SU-DHL-6 (cell line): ENCODE measurements around the gene METAP1.
"Not testable (repeated sequence)": the region's sequence is repeated elsewhere in the genome, so short reads cannot be mapped to it uniquely, and the experiment has no call there.

Experiments
- H2AFZ ChIP-seq: fragments of 200-600 bp; sonication (generic); 2 replicates; pipeline ENCODE4 v1.6.1; 2014; ENCODE audit warnings: low read depth, mild to moderate bottlenecking, moderate library complexity, mixed read lengths, antibody characterized with exemption, low read length; ENCODE audit not compliant: severe bottlenecking
- H3F3A ChIP-seq: fragments of 200-600 bp; shearing (Covaris generic); 2 replicates; pipeline ENCODE4 v1.6.0; 2016; ENCODE audit warnings: antibody characterized with exemption, mild to moderate bottlenecking; ENCODE audit not compliant: insufficient read depth
- H3K27ac ChIP-seq: fragments of 200-600 bp; sonication (generic); 2 replicates; pipeline ENCODE4 v1.5.1; 2016; ENCODE audit warnings: low read depth, mild to moderate bottlenecking, low read length, moderate library complexity, mixed read lengths
- H3K27me3 ChIP-seq: fragments of 200-600 bp; sonication (generic), shearing (Covaris generic); 2 replicates; pipeline ENCODE4 v1.6.0; 2014; ENCODE audit warnings: mild to moderate bottlenecking, low read length
- H3K36me3 ChIP-seq: fragments of 200-600 bp; sonication (generic); 2 replicates; pipeline ENCODE4 v1.6.1; 2014; ENCODE audit warnings: mild to moderate bottlenecking, low read length, mixed read lengths
- H3K4me2 ChIP-seq: fragments of 300-600, 200-600 bp; shearing (Covaris generic), sonication (generic); 2 replicates; pipeline ENCODE4 v1.6.0; 2014; ENCODE audit warnings: low read length, low read depth, mild to moderate bottlenecking; ENCODE audit not compliant: poor library complexity, severe bottlenecking
- H3K4me3 ChIP-seq: fragments of 200-600 bp; sonication (generic); 2 replicates; pipeline ENCODE4 v1.5.1; 2014; ENCODE audit warnings: antibody characterized with exemption, low read length, mild to moderate bottlenecking, mixed read lengths; ENCODE audit not compliant: insufficient read depth, poor library complexity, severe bottlenecking
- H3K79me2 ChIP-seq: fragments of 200-600 bp; sonication (generic); 2 replicates; pipeline ENCODE4 v1.6.1; 2014; ENCODE audit warnings: mild to moderate bottlenecking, low read length, moderate library complexity; ENCODE audit not compliant: insufficient read depth
- H3K9ac ChIP-seq: fragments of 200-600 bp; sonication (generic); 2 replicates; pipeline ENCODE4 v1.7.0; 2014; ENCODE audit warnings: mild to moderate bottlenecking, low read length
- H3K9me2 ChIP-seq: fragments of 200-600 bp; sonication (generic); replicated peaks from 2 replicates; pipeline ENCODE4 v1.6.1; 2014; ENCODE audit warnings: low read length; ENCODE audit not compliant: insufficient read depth
- H3K9me3 ChIP-seq: fragments of 200-600 bp; sonication (generic); 2 replicates; pipeline ENCODE4 v1.6.1; 2014; ENCODE audit warnings: low read length, mixed read lengths; ENCODE audit not compliant: insufficient read depth
- H4K20me1 ChIP-seq: fragments of 200-600 bp; sonication (generic); 2 replicates; pipeline ENCODE4 v1.6.1; 2014; ENCODE audit warnings: low read depth, mild to moderate bottlenecking, antibody characterized with exemption, low read length, moderate library complexity, mixed read lengths
- EZH2phosphoT487 ChIP-seq: fragments of 200-600 bp; sonication (generic), shearing (Covaris generic); conservative IDR thresholded peaks from 2 replicates; pipeline ENCODE4 v1.6.1; 2018; ENCODE audit warnings: mild to moderate bottlenecking, antibody characterized with exemption, low read length, moderate library complexity, mixed read lengths
- TF ChIP-seq, protein P1 (sequence below): fragments of 200-600 bp; sonication (generic); IDR thresholded peaks from one replicate; pipeline ENCODE4 v1.5.1; 2017; ENCODE audit warnings: antibody characterized with exemption, mild to moderate bottlenecking, low read length, moderate library complexity; ENCODE audit not compliant: insufficient read depth, poor library complexity, severe bottlenecking

The METAP1 gene

DNA sequence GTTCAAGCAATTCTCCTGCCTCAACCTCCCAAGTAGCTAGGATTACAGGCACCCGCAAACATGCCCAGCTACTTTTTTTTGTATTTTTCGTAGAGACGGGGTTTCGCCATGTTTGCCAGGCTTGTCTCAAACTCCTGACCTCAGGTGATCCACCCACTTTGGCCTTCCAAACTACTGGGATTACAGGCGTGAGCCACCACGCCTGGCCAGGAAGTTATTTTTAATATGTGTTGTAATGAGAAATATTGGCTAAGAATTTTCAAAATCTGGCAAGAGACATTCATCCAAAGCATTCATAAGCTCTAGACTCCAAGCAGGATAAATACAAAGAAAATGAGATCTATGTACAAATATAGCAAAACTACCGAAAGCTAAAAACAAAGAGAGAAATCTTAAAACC is 18.0 kb upstream of the METAP1 start:
- Histone ChIP-seq H3K36me3 (no peaks in the 10 kb centered on the region), H3K79me2 (no peaks in the 10 kb centered on the region), H3K9me3 (no peaks in the 10 kb centered on the region), H3F3A (no peaks in the 10 kb centered on the region), H3K27me3 (no peaks in the 10 kb centered on the region), H2AFZ (no peak overlapping the region), H3K4me3 (no peak overlapping the region), H4K20me1 (no peaks in the 10 kb centered on the region), H3K9ac (no peak overlapping the region), H3K4me2 (no peak overlapping the region), H3K27ac (no peak overlapping the region), H3K9me2 (no peaks in the 10 kb centered on the region)
- TF ChIP-seq, protein P1, sequence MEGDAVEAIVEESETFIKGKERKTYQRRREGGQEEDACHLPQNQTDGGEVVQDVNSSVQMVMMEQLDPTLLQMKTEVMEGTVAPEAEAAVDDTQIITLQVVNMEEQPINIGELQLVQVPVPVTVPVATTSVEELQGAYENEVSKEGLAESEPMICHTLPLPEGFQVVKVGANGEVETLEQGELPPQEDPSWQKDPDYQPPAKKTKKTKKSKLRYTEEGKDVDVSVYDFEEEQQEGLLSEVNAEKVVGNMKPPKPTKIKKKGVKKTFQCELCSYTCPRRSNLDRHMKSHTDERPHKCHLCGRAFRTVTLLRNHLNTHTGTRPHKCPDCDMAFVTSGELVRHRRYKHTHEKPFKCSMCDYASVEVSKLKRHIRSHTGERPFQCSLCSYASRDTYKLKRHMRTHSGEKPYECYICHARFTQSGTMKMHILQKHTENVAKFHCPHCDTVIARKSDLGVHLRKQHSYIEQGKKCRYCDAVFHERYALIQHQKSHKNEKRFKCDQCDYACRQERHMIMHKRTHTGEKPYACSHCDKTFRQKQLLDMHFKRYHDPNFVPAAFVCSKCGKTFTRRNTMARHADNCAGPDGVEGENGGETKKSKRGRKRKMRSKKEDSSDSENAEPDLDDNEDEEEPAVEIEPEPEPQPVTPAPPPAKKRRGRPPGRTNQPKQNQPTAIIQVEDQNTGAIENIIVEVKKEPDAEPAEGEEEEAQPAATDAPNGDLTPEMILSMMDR = no peak
- no peak for TF ChIP-seq EZH2phosphoT487

DNA sequence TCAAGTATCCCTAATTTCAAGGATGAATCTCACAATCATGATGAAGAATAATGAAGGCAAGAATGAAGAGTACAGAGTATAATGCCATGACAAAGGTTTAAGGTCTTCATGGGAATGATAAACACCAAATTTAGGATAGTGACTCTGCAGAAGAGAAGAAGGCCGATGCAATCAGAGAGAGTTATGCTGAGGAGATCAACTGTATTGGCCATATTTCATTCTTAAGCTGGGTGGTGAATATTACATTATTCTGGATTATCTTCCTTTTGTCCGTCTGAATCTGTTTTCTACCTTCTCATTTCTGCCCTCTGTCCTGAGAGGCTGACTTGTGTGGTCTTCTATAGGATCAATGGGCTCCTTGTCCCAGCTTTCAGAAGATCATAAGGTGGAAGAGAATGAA is 7.8 kb upstream of the METAP1 start:
- Histone ChIP-seq H2AFZ (no peak overlapping the region), H3K9me3 (no peaks in the 10 kb centered on the region), H3K4me2 (no peak overlapping the region), H3K36me3 (no peaks in the 10 kb centered on the region), H3K27me3 (no peaks in the 10 kb centered on the region), H3K79me2 (no peaks in the 10 kb centered on the region), H4K20me1 (no peaks in the 10 kb centered on the region), H3K4me3 (no peak overlapping the region), H3K9me2 (no peaks in the 10 kb centered on the region), H3F3A (no peaks in the 10 kb centered on the region), H3K9ac (no peak overlapping the region), H3K27ac (no peak overlapping the region)
- TF ChIP-seq, protein P1 = no peak
- TF ChIP-seq EZH2phosphoT487 = no peak

DNA sequence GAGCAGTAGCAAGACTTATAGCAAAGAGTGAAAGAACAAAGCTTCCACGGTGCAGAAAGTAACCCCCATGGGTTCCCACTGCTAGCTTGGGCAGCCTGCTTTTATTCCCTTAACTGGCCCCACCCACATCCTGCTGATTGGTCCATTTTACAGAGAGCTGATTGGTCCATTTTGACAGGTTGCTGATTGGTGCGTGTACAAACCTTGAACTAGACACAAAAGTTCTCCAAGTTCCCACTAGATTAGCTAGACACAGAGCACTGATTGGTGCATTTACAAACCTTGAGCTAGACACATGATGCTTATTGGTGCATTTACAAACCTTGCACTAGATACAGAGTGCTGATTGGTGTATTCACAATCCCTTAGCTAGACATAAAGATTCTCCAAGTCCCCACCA is 2.7 kb upstream of the METAP1 start:
- H4K20me1 ChIP-seq, H3K27ac ChIP-seq, H2AFZ ChIP-seq, H3K36me3 ChIP-seq, H3K9me3 ChIP-seq, H3K27me3 ChIP-seq, H3K4me2 ChIP-seq, H3K4me3 ChIP-seq, H3K9me2 ChIP-seq, H3K9ac ChIP-seq: not testable (repeated sequence)
- Histone ChIP-seq H3F3A (0 out of 2 replicates have a peak, but pooled peaks cover 11% of the 10 kb centered on the region), H3K79me2 (peaks cover 18% of the 10 kb centered on the region)

DNA sequence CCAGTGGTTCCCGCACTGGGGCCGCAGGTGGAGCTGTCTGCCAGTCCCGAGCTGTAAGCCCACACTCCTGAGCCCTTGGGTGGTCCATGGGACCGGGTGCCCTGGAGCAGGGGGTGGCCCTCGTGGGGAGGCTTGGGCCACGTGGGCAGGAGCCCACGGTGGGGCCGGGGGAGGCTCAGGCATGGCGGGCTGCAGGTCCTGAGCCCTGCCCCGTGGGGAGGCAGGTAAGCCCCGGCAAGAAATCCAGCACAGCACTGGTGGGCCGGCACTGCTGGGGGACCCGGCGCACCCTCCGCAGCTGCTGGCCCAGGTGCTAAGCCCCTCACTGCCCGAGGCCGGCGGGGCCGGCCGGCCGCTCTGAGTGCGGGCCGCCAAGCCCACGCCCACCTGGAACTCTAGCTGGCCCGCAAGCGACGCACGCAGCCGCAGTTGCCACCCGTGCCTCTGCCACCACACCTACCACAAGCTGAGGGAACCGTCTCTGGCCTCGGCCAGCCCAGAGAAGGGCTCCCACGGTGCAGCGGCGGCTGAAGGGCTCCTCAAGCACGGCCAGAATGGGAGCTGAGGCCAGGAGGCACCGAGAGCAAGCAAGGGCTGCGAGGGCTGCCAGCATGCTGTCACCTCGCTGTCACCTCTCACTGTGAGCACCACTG is 2.0 kb upstream of the METAP1 start:
- no peak overlapping the region for H3K4me3 ChIP-seq
- no peak overlapping the region for H2AFZ ChIP-seq
- TF ChIP-seq EZH2phosphoT487 = no peak

More for the DNA sequence above, 2.0 kb upstream of the METAP1 start:
- Histone ChIP-seq H3K4me2 (no peak overlapping the region), H3K27ac (no peak overlapping the region), H4K20me1 (no peaks in the 10 kb centered on the region), H3K9me3 (no peaks in the 10 kb centered on the region), H3K9me2 (no peaks in the 10 kb centered on the region), H3K36me3 (no peaks in the 10 kb centered on the region), H3F3A (0 out of 2 replicates have a peak, but pooled peaks cover 11% of the 10 kb centered on the region), H3K27me3 (no peaks in the 10 kb centered on the region), H3K79me2 (peaks cover 25% of the 10 kb centered on the region), H3K9ac (no peak overlapping the region)
